ENCODE results near the gene MTMR4. TPM values are rescaled to one million over a fixed set of nuclear protein-coding genes. Genes with fewer than 3 reads are reported as not detected.
A peak's percentile ranks its signal among the peaks of the same experiment; 100 is the strongest.

Gene MTMR4
- polyA plus RNA-seq, 1 experiment = 28.3 TPM

DNA sequence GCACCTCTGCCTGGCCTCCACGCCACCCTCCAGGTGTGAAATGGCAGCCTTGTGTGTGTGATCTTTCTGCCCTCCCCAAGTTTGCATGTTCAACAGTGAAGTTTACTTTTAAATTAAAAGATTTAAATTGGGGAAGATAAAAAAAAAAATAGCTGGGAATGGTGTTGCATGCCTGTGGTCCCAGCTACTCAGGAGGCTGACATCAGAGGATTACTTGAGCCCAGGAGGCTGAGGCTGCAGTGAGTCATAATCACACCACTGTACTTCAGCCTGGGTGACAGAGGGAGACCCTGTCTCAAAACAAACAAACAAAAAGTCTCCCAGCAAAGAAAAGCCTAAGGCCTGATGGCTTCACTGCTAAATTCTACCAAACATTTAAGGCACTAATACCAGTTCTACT is 61.7 kb downstream of the MTMR4 start:
- H3K27ac ChIP-seq (ENCODE audit: low read depth, low read length) = no peak overlapping the region
- no peaks in the 10 kb centered on the region for H3K27me3 ChIP-seq (ENCODE audit: control insufficient read depth, insufficient read depth, low read length)
- ChIA-PET CTCF (interaction anchor here (0.8 kb wide), 1 partner anchor 136 kb away, joined by 3 read pairs; no protein-coding TSS in a partner anchor), POLR2A (no interaction called here)
- TF ChIP-seq, protein P1, sequence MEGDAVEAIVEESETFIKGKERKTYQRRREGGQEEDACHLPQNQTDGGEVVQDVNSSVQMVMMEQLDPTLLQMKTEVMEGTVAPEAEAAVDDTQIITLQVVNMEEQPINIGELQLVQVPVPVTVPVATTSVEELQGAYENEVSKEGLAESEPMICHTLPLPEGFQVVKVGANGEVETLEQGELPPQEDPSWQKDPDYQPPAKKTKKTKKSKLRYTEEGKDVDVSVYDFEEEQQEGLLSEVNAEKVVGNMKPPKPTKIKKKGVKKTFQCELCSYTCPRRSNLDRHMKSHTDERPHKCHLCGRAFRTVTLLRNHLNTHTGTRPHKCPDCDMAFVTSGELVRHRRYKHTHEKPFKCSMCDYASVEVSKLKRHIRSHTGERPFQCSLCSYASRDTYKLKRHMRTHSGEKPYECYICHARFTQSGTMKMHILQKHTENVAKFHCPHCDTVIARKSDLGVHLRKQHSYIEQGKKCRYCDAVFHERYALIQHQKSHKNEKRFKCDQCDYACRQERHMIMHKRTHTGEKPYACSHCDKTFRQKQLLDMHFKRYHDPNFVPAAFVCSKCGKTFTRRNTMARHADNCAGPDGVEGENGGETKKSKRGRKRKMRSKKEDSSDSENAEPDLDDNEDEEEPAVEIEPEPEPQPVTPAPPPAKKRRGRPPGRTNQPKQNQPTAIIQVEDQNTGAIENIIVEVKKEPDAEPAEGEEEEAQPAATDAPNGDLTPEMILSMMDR (IDR thresholded peaks at IDR 0.05; ENCODE audit: low read depth, low read length) = no peak
- no peaks in the 10 kb centered on the region for H3K9me3 ChIP-seq (ENCODE audit: control insufficient read depth, insufficient read depth, low read length)
- no peak for DNase-seq (ENCODE audit: low read depth, low spot score)
- H3K4me3 ChIP-seq (ENCODE audit: low read depth, low read length) = no peak overlapping the region

DNA sequence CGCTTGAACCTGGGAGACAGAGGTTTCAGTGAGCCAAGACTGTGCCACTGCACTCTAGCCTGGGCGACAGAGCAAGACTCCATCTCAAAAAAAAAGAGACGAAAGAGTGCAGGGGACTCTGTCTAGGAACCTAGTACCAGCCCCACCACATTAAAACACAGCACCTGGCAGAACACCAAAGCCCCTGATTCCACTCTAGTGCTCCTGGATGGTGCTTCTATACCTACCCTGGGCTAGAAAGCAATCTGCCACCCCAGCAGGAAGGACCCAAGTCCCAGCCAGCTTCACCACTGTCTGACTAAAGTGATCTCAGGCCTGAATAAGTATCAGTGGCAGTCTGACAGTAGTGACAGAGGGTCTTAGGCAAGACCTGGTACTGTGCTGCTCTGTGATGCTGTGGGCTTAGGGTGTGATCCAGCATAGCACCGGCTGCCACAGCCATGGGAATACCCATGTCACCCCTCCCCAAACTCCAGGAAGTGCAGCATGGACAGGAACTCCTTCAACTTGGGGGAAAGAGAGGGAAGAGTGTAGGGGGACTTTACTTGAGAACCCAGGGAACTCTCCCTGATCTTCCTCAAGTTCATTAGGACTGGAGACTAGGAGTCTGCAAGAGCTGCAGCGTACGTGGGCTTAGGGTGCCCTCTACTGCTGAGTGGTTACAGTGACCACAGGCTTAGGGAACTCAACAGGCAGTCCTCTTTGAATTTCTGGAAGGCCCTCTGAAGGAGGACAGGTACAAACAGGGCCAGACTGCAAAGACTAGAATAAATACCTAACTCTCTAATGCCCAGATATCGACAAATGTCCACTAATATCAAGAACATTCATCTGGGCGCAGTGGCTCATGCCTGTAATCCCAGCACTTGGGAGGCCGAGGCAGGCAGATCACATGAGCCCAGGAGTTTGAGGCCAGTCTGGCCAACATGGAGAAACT is 67.1 kb downstream of the MTMR4 start:
- POLR2A ChIA-PET = no interaction called here
- Histone ChIP-seq H3K27me3 (ENCODE audit: control insufficient read depth, insufficient read depth, low read length) (no peaks in the 10 kb centered on the region), H3K9me3 (ENCODE audit: control insufficient read depth, insufficient read depth, low read length) (no peaks in the 10 kb centered on the region), H3K27ac (ENCODE audit: low read depth, low read length) (no peak overlapping the region), H3K4me3 (ENCODE audit: low read depth, low read length) (no peak overlapping the region)
- TF ChIP-seq, protein P1 (IDR thresholded peaks at IDR 0.05; ENCODE audit: low read depth, low read length) = peak; percentile 94
- peak; percentile 76 for DNase-seq (ENCODE audit: low read depth, low spot score)
- CTCF ChIA-PET = interaction anchor here (1.2 to 4.9 kb wide), 5 partner anchors 12 to 198 kb away, joined by 3 to 68 read pairs (median 4); no protein-coding TSS in a partner anchor

DNA sequence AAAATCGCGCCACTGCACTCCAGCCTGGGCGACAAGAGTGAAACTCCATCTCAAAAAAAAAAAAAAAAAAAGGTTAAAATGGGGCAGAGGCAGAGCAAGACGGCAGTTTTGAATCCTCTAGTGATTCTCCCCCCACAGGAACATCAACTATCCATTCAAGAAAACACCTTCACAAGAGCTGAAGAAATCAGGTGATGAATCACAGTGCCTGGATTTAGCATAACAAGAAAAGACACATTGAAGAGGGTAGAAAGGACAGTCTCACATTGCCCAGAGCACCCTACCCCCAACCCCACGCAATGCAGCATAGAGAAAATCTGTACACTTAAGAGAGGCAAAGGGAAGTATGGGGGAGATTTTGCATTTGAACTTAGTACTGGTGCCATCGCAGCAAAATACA is 68.4 kb downstream of the MTMR4 start:
- TF ChIP-seq, protein P1 (IDR thresholded peaks at IDR 0.05; ENCODE audit: low read depth, low read length) = no peak
- no peak overlapping the region for H3K4me3 ChIP-seq (ENCODE audit: low read depth, low read length)
- no peak overlapping the region for H3K27ac ChIP-seq (ENCODE audit: low read depth, low read length)
- ChIA-PET CTCF (interaction anchor here (0.9 to 4.9 kb wide), 3 partner anchors 9 to 130 kb away, joined by 3 to 68 read pairs (median 3); no protein-coding TSS in a partner anchor), POLR2A (no interaction called here)
- no peaks in the 10 kb centered on the region for H3K9me3 ChIP-seq (ENCODE audit: control insufficient read depth, insufficient read depth, low read length)
- no peaks in the 10 kb centered on the region for H3K27me3 ChIP-seq (ENCODE audit: control insufficient read depth, insufficient read depth, low read length)
- no peak for DNase-seq (ENCODE audit: low read depth, low spot score)

Other genes starting within 250 kb of the MTMR4 start
- gene MPO, start 233.7 kb downstream of the MTMR4 start, polyA plus RNA-seq (2011; rRNA removed) = not detected in 2 replicates
- gene TSPOAP1, start 185.8 kb downstream of the MTMR4 start, polyA plus RNA-seq (2011; rRNA removed) = 1.5 and 1.7 TPM in 2 replicates
- 178 and 191 TPM in 2 replicates for gene SUPT4H1, start 162.4 kb downstream of the MTMR4 start, polyA plus RNA-seq (2011; rRNA removed)
- not detected in 2 replicates for gene RNF43, start 97.1 kb downstream of the MTMR4 start, polyA plus RNA-seq (2011; rRNA removed)
- not detected in 2 replicates for gene HSF5, start 26.2 kb downstream of the MTMR4 start, polyA plus RNA-seq (2011; rRNA removed)
- gene TEX14, start 177.4 kb upstream of the MTMR4 start, polyA plus RNA-seq (2011; rRNA removed) = 0.02 and 0.09 TPM in 2 replicates
- gene RAD51C, start 178.0 kb upstream of the MTMR4 start, polyA plus RNA-seq (2011; rRNA removed) = 27.5 and 36.1 TPM in 2 replicates
- 0.55 and 0.64 TPM in 2 replicates for gene PPM1E, start 241.2 kb upstream of the MTMR4 start, polyA plus RNA-seq (2011; rRNA removed)

All from AG04450 (cell line).